Transverse colon (tissue), 4 donors: ENCODE measurements around the gene EPHB4.

Experiments used
- EP300 ChIP-seq: sonication (generic); formaldehyde crosslinking; IDR thresholded peaks from one replicate; pipeline ENCODE4 v1.6.1; 2017; ENCODE audit warnings: antibody characterized with exemption, low read depth
- POLR2A ChIP-seq: fragments of 450-650 bp; IDR thresholded peaks from one replicate; pipeline ENCODE4 v1.6.1; 2016; ENCODE audit warnings: antibody characterized with exemption, mild to moderate bottlenecking, moderate library complexity
- POLR2AphosphoS5 ChIP-seq, 3 donors: sonication (generic); formaldehyde crosslinking; IDR thresholded peaks; one replicate each; pipeline ENCODE4 v1.6.1; 2016; ENCODE audit warnings: antibody characterized with exemption in 3 of 3
- TF ChIP-seq, protein P1 (sequence below), 5 experiments: fragments of 200-600 bp in 3 of 5; fragments of 450-650 bp in 2 of 5; sonication (generic) in 3 of 5; IDR thresholded peaks; 1 replicate in 2 of 5; 2 replicates in 3 of 5; pipeline ENCODE4 v1.5.1; 2016 to 2017; ENCODE audit warnings: antibody characterized with exemption in 5 of 5, inconsistent platforms in 3 of 5, mild to moderate bottlenecking in 2 of 5, moderate library complexity in 1 of 5

DNA sequence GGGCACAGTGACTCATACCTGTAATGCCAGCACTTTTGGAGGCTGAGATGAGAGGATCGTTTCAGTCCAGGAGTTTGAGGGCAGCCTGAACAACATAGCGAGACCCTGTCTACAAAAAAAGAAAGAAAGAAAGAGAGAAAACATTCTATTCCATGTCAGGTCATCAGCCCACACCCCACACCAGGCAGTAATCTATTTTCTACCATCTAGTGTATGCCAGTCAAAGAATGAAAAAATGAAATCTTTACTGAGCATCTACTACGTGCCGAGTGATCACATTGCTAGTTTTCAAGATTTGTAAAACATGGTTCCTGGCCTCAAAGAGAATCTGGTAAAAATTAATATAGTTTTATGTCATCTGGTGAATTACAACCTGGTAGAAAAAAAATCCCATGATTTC, 3.1 kb upstream of the EPHB4 start:
- no peak for TF ChIP-seq POLR2A
- TF ChIP-seq, protein P1, sequence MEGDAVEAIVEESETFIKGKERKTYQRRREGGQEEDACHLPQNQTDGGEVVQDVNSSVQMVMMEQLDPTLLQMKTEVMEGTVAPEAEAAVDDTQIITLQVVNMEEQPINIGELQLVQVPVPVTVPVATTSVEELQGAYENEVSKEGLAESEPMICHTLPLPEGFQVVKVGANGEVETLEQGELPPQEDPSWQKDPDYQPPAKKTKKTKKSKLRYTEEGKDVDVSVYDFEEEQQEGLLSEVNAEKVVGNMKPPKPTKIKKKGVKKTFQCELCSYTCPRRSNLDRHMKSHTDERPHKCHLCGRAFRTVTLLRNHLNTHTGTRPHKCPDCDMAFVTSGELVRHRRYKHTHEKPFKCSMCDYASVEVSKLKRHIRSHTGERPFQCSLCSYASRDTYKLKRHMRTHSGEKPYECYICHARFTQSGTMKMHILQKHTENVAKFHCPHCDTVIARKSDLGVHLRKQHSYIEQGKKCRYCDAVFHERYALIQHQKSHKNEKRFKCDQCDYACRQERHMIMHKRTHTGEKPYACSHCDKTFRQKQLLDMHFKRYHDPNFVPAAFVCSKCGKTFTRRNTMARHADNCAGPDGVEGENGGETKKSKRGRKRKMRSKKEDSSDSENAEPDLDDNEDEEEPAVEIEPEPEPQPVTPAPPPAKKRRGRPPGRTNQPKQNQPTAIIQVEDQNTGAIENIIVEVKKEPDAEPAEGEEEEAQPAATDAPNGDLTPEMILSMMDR (IDR thresholded peaks at IDR 0.05): no peak
- no peak for TF ChIP-seq POLR2AphosphoS5 (IDR thresholded peaks at IDR 0.05)
- TF ChIP-seq EP300: no peak
